Measurements from ENCODE around the gene BTBD7.

The BTBD7 gene

DNA sequence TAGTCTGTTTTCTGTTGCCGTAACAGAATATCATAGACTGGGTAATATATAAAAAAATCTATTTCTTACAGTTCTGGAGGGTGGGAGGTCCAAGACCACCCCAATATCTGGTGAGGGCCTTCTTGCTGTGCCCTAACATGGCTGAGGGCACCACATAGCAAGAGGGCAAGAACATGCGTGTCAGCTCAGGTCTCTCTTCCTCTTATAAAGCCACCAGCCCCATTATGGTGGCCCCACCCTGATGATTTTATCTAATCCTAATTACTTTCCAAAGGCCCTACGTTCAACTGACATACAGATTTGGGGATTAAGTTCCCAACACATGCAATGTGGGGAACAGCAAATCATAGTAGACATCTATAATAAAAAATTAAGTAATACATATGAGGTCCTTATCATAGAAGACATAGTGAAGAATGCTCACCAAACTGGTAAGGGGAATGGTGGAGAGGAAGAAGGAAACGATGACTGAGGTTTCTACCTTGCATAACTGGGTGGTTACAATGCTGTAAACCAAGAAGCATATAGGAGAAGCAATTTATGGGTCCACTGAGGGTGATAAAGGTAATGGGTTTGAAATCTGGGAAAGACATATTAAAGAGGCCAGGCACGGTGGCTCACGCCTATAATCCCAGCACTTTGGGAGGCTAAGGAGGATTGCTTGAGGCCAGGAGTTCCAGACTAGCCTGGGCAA, 27.0 kb downstream of the BTBD7 start:
- TF ChIP-seq, protein P1, sequence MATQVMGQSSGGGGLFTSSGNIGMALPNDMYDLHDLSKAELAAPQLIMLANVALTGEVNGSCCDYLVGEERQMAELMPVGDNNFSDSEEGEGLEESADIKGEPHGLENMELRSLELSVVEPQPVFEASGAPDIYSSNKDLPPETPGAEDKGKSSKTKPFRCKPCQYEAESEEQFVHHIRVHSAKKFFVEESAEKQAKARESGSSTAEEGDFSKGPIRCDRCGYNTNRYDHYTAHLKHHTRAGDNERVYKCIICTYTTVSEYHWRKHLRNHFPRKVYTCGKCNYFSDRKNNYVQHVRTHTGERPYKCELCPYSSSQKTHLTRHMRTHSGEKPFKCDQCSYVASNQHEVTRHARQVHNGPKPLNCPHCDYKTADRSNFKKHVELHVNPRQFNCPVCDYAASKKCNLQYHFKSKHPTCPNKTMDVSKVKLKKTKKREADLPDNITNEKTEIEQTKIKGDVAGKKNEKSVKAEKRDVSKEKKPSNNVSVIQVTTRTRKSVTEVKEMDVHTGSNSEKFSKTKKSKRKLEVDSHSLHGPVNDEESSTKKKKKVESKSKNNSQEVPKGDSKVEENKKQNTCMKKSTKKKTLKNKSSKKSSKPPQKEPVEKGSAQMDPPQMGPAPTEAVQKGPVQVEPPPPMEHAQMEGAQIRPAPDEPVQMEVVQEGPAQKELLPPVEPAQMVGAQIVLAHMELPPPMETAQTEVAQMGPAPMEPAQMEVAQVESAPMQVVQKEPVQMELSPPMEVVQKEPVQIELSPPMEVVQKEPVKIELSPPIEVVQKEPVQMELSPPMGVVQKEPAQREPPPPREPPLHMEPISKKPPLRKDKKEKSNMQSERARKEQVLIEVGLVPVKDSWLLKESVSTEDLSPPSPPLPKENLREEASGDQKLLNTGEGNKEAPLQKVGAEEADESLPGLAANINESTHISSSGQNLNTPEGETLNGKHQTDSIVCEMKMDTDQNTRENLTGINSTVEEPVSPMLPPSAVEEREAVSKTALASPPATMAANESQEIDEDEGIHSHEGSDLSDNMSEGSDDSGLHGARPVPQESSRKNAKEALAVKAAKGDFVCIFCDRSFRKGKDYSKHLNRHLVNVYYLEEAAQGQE (IDR thresholded peaks at IDR 0.05; ENCODE audit: insufficient read depth in 1 of 2, low read depth in 2 of 2, low read length in 2 of 2) = no peak
- TF ChIP-seq SIN3A (IDR thresholded peaks at IDR 0.05; ENCODE audit: borderline replicate concordance, insufficient read depth, low read length) = no peak
- TF ChIP-seq FOXP2 (optimal IDR thresholded peaks at IDR 0.05; ENCODE audit: borderline replicate concordance, extremely low read depth, extremely low read length, insufficient read depth) = no peak
- no peak for TF ChIP-seq POLR2AphosphoS5 (IDR thresholded peaks at IDR 0.05; ENCODE audit: low read depth, low read length)
- TF ChIP-seq TAF1 (IDR thresholded peaks at IDR 0.05; ENCODE audit: borderline replicate concordance, insufficient read depth, low read length) = no peak

DNA sequence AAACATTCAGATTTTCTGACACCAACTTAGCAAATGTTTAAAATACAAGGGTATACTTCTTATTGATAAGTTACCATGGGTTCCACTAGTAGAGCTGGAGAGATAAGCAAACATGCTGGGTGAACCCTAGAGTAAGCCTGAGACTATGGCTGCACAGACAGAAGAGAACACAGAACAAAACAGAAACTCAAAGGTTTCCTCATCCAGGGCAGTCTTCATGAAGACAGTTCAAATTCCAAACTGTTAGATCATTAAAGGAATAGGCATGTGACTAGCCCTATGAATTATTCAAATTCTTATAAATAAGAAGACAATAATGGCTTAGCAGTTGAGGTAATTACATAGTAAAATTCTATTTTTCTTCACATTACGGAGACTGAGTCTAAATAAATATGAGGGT, 28.1 kb downstream of the BTBD7 start:
- no peak for TF ChIP-seq FOXP2 (optimal IDR thresholded peaks at IDR 0.05; ENCODE audit: borderline replicate concordance, extremely low read depth, extremely low read length, insufficient read depth)
- TF ChIP-seq SIN3A (IDR thresholded peaks at IDR 0.05; ENCODE audit: borderline replicate concordance, insufficient read depth, low read length) = no peak
- TF ChIP-seq, protein P1 (IDR thresholded peaks at IDR 0.05; ENCODE audit: insufficient read depth in 1 of 2, low read depth in 2 of 2, low read length in 2 of 2) = no peak
- TF ChIP-seq POLR2AphosphoS5 (IDR thresholded peaks at IDR 0.05; ENCODE audit: low read depth, low read length) = no peak
- no peak for TF ChIP-seq TAF1 (IDR thresholded peaks at IDR 0.05; ENCODE audit: borderline replicate concordance, insufficient read depth, low read length)

DNA sequence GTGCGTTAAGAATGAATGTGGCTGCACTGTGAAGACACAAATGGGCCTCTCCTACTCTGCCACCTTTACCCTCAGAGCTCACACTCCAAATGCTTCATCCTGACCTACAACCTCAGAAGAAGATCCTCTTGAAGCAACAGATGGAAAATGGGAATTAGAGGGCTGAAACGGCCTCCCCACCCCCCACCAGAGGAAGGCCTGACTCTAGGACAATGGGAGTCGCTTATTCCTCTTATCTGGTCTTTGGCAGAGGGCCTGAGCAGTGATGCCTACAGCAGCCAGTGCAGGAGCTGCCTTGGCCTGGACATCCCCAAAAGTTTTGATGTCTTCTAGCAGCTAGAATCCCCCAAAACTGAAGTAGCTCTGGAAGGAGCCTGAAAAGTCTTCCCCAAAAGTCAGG, 29.2 kb downstream of the BTBD7 start:
- TF ChIP-seq POLR2AphosphoS5 (IDR thresholded peaks at IDR 0.05; ENCODE audit: low read depth, low read length) (no peak), SIN3A (IDR thresholded peaks at IDR 0.05; ENCODE audit: borderline replicate concordance, insufficient read depth, low read length) (no peak), TAF1 (IDR thresholded peaks at IDR 0.05; ENCODE audit: borderline replicate concordance, insufficient read depth, low read length) (no peak), FOXP2 (optimal IDR thresholded peaks at IDR 0.05; ENCODE audit: borderline replicate concordance, extremely low read depth, extremely low read length, insufficient read depth) (no peak)
- TF ChIP-seq, protein P1 (IDR thresholded peaks at IDR 0.05; ENCODE audit: insufficient read depth in 1 of 2, low read depth in 2 of 2, low read length in 2 of 2) = no peak

DNA sequence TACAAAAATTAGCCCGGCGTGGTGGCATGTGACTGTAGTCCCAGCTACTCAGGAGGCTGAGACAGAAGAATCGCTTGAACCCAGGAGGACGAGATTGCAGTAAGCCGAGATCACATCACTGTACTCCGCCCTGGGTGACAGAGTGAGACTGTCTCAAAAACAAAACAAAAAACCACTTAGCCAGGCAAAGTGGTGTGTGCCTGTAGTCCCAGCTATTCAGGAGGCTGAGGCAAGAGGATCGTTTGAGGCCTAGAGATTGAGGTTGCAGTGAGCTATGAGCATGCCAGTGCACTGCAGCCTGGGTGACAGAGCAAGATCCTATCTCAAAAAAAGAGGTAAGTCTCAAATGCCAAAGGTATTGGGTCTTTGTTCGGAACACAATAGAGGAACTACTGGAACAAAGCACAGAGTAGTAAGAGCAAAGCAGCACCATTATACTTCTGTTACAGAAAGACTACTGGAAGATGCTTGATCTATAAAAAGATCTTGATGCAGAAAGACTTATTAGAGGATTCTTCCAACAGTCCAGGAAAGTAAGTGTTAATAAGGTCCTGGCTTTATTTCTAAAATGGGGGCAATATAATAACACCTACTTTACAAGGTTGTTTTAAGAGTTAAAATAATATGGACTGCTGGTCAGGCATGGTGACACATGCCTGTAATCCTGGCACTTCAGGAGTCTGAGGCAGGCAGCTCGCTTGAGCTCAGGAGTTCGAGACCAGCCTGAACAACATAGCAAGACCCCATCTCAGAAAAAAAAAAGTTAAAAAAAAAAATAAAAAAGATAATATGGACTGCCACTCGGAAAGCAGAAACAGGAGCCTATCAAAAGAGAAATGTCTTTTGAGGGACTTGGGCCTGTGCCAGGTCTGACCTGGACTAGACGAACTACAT, 29.9 kb downstream of the BTBD7 start:
- TF ChIP-seq FOXP2 (optimal IDR thresholded peaks at IDR 0.05; ENCODE audit: borderline replicate concordance, extremely low read depth, extremely low read length, insufficient read depth) (no peak), TAF1 (IDR thresholded peaks at IDR 0.05; ENCODE audit: borderline replicate concordance, insufficient read depth, low read length) (no peak), POLR2AphosphoS5 (IDR thresholded peaks at IDR 0.05; ENCODE audit: low read depth, low read length) (no peak), SIN3A (IDR thresholded peaks at IDR 0.05; ENCODE audit: borderline replicate concordance, insufficient read depth, low read length) (no peak)
- TF ChIP-seq, protein P1 (IDR thresholded peaks at IDR 0.05; ENCODE audit: insufficient read depth in 1 of 2, low read depth in 2 of 2, low read length in 2 of 2) = no peak
